HG02973 (cell line): Measurements from ENCODE around the gene GET4.

Experiments used
- ATAC-seq: cut with Tn5 transposase; IDR thresholded peaks from one replicate; pipeline ENCODE4 v1.9.1; 2021; ENCODE audit warnings: moderate library complexity; ENCODE audit not compliant: unreplicated experiment

GET4 gene

DNA sequence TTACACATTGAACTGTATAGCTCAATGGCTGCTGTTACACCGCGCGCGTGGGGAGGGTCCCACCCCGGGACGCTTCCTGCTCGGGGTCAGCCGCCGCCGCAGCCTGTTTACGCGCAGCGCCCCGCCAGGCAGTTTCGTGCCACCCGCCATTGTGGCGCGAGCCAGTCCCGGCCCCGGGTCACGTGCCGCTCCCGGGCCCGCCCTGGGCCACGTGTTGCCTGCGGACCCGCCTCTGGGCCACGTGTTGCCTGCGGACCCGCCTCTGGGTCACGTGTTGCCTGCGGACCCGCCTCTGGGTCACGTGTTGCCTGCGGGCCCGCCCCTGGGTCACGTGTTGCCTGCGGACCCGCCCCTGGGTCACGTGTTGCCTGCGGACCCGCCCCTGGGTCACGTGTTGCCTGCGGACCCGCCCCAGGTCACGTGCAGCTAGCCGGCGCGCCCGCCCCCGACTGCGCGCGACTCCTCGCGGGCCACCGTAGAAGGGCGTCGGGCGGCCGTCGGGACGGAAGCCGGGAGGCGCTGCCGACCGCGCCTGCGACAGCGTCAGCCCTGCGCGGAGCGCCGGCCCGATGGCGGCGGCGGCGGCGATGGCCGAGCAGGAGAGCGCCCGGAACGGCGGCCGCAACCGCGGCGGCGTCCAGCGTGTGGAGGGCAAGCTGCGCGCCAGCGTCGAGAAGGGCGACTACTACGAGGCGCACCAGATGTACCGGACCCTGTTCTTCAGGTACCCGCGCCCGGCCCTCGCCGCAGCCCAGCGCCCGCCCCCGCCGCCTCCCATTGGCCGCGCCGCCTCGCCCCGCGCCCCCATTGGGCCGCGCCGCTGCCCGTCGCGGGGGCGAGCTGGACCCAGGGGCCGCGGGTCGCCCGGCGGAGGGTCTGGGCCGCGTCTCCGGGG lies at the start of gene GET4:
Gene GET4 (plus strand): TSS at position 478 of the 895 bp plus-strand sequence. CDS start 92 bp downstream, at position 570.
- ATAC-seq: peak; percentile 60

DNA sequence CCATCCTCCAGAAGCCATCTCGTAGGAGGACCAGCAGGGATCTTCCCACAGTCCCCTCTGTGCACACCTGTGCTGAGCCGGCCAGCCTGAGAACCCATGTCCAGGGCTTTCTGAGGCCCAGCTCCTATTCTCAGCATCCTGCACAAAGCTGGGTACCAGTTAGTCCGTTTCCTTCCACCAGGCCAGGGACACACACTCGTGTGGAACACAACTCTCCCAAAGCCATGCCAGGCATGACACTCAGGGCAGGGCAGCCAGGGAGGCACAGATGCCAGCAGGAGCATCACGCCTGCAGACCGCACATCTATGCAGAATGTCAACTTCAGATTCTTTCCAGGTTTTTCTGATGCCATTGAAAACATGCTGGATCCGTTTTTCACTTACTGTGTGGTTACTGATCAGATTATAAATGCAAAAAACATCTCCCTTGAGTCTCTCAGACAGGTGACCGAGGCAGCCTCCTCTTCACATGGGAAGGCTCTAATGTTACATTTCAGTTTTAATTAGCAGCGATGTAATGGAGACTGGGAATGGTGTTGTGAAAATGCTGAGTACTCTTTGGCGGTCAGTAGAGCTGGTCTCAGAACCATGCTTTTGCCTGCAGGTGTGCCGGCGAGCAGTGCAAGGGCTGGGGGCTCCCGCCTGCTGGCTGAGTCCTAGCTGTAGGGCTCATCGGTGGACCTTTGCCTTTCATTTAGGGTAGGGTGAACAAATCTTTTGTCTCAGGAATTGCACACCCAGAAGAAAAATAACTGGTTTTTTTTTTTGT lies 47.4 kb upstream of the GET4 start:
- no peak for ATAC-seq

DNA sequence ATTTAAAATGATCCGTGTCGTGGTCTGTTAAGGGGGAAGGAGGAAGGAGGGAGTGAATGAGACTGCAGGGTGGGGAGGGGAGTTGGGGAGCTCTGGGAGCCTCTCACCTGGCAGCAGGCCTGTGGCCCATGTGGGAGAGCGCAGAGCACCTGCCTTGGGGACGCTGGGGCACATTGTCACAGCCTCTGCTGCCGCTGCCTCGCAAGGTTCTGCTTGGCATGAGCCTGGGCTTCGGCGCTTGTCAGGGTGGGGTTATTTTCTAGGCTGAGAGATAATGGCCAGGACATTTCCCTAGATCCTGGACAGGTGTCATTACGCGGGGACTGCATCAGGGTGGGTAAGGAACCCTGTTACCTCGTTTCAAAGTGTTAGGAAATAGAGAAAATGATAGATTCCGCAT lies 46.3 kb upstream of the GET4 start:
- ATAC-seq: no peak

GRCh38 chr7:831596-832166 lies 44.7 kb upstream of the GET4 start:
- ATAC-seq: peak; percentile 59

GRCh38 chr7:832167-832967 lies 44.0 kb upstream of the GET4 start, which contains the start of gene SUN1:
TSS of gene SUN1 (plus strand) at chr7:832476. CDS start at chr7:832525, 49 bp downstream.
- ATAC-seq: peak; percentile 51

GRCh38 chr7:832968-833424 lies 43.4 kb upstream of the GET4 start:
- ATAC-seq: no peak

- ATAC-seq: no peak
Observed at GRCh38 chr7:833601-834258, 42.6 kb upstream of the GET4 start.

DNA sequence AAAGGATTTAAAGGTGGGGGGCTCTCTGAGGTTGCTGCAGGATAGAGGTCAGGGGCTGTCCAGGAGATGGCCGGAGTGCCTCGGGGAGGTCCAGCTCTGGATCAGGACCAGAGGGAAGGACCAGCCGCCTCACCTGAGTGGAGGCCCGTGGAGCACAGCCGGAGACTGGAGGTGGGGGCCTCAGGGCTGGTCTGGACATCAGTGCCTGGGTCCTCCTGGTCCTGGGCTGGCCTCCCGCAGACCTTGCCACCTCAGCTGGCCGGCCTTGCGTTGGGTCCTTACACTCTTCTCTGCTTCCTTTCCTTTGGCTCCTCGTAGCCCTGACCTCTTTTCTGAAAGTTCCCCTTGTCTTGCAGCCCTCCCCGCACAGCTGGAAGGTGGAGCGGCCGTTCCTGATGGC lies 42.1 kb upstream of the GET4 start:
- no peak for ATAC-seq

DNA sequence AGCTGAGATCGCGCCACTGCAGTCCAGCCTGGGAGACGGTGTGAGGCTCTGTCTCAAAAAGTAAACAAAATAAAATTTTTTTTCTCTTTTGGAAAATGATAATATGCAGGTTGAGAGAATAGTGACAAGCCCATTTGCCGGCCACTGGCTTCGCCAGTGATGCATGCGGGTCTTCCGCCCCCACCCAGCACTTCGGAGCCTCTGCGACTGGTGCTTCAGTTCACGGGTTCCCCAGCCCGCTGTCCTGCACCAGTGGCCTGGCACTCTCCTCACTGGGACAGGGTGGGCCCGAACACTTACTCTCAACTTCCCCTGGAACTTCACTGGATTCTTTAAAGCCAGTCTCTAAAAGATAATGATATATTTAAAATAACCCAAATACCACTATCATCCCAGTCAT lies 41.3 kb upstream of the GET4 start:
- ATAC-seq: no peak

- no peak for ATAC-seq
Observed at GRCh38 chr7:835485-836401, 40.6 kb upstream of the GET4 start.

- no peak for ATAC-seq
Observed at GRCh38 chr7:836429-836828, 39.9 kb upstream of the GET4 start.

DNA sequence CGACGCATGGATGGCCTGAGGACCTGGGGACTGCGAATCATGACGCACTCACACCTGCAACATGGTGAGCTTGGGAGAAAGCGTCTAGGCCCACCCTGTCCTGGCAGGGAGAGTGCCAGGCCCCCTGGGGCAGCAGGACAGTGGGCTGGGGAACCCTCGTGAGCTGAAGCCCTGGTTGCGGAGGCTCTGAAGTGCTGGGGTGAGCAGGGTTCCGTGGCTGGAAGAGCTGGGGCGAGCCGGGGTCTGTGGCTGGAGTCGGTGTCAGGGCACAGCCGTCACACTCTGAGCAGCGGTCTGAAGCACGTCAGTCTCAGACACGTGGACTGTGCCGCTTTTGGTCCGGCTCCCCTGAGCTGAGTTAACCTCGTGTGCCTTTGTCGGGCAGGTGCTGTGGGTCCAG lies 39.4 kb upstream of the GET4 start:
- no peak for ATAC-seq

GRCh38 chr7:840001-840600 lies 36.3 kb upstream of the GET4 start:
- no peak for ATAC-seq

DNA sequence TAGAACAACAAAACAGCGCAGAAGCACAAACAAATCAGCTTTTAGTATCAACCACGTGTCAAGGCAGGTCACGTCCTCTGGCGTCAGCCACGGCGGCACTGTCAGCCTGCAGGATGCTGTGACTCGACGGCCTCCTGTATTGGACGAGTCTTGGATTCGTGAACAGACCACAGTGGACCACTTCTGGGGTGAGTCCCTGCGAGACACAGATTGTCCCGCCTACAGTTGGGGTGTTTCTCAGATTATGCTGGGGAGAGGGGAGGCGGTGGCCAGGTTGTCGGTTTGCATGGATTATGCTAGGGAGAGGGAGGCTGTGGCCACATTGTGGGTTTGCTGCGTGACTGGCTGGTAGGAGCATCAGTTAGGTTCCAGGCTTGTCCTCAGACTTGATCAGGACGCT lies 34.4 kb upstream of the GET4 start:
- no peak for ATAC-seq

DNA sequence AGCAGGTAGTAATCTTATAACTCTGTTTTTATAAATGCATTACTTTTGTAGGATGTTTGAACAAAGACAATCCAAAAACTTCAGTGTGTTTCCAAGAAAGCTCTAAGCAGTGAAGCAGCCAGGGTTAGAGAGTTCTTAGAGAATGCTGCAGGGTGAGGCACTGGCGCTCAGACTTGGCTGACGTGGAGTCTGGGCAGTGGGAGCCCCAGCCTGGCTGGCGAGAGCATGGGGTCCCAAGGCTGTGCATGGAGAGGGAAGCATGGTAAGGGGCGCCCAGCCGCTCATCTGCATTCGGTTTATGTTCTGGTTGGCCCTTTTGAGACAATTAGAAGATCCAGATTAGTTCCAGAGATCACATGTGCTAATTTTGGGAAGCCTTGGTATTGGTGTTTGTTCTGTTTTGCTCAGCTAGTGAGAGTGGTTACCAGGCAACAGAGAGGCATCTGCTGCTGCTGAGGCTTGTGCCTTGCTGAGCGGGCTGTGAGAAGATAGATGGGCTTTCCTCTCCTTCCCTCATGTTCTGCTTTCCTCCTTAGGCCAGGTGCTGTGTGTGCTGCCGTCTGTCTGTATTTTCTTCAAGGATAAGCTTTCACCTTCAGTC lies 33.8 kb upstream of the GET4 start:
- no peak for ATAC-seq

DNA sequence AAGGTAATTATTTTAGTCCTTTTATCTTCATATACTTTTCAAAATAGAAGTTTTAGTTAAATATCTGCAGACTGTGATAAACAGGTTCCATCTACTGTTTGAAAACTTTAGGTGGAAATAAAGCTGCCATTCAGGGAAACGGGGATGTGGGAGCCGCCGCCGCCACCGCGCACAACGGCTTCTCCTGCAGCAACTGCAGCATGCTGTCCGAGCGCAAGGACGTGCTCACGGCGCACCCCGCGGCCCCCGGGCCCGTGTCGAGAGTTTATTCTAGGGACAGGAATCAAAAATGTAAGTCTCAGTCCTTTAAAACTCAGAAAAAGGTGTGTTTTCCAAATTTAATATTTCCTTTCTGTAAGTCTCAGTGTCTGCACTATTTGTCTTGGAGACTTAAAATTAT lies 33.1 kb upstream of the GET4 start:
- ATAC-seq: no peak

- no peak for ATAC-seq
Observed at GRCh38 chr7:844043-844442, 32.3 kb upstream of the GET4 start.

- no peak for ATAC-seq
Observed at GRCh38 chr7:844514-844913, 31.8 kb upstream of the GET4 start.
